Left lung (tissue), 10 donors: Measurements from ENCODE around the gene DHCR7. TPM values are rescaled to one million over a fixed set of nuclear protein-coding genes. Genes with fewer than 3 reads are reported as not detected.
A peak's percentile ranks its signal among the peaks of the same experiment; 100 is the strongest.
"Not testable (repeated sequence)": the region's sequence is repeated elsewhere in the genome, so short reads cannot be mapped to it uniquely, and the experiment has no call there.

Experiments used
- ATAC-seq: fragments of 200-7000 bp; cut with Tn5 transposase; one replicate; pipeline ENCODE4 v1.9.1; 2020; ENCODE audit warnings: moderate library complexity
- DNase-seq, 4 donors: peaks; one replicate each; pipeline ENCODE4 v3.0.0-alpha.2; 2013 to 2020
- H3K27ac ChIP-seq, 2 donors: fragments of 200-600 bp; sonication (generic) in 1 of 2; one replicate each; pipeline versions ENCODE4 v1.5.0 to v1.8.0; 2020 to 2021
- H3K27me3 ChIP-seq, 2 donors: fragments of 200-600 bp; sonication (generic) in 1 of 2; one replicate each; pipeline versions ENCODE4 v1.5.0 to v1.8.0; 2020 to 2021
- H3K36me3 ChIP-seq, 2 donors: fragments of 200-600 bp; sonication (generic) in 1 of 2; one replicate each; pipeline versions ENCODE4 v1.5.0 to v1.8.0; 2020 to 2021
- H3K4me1 ChIP-seq, 2 donors: fragments of 200-600 bp; one replicate each; pipeline ENCODE4 v1.8.0; 2021
- H3K4me3 ChIP-seq, 2 donors: fragments of 200-600 bp; sonication (generic) in 1 of 2; one replicate each; pipeline versions ENCODE4 v1.5.0 to v1.8.0; 2020 to 2021; ENCODE audit warnings: mild to moderate bottlenecking in 1 of 2
- H3K9me3 ChIP-seq, 2 donors: fragments of 200-600 bp; sonication (generic) in 1 of 2; one replicate each; pipeline versions ENCODE4 v1.5.0 to v1.8.0; 2020 to 2021
- intact Hi-C, 2 donors: fragments of 100-400 bp; cut with DNase I; formaldehyde crosslinking; loops; one replicate each; pipeline versions ENCODE4 v1.11.2 to v1.14.2; 2022
- polyA plus RNA-seq, 6 donors: library from polyadenylated mRNA; unstranded; fragments of 120-200 nt; gene quantifications; one replicate each; pipeline ENCODE4 v1.2.1, GENCODE V29; 2013; ENCODE audit not compliant: insufficient read length in 6 of 6
- total RNA-seq, 2 donors: library from RNA; stranded (reverse); fragmentation: NEBNext Ultra II Directional; extraction: Animal tissue kit (Norgen Biotek cat#: 25700); gene quantifications; one replicate each; pipeline ENCODE4 v1.2.1, GENCODE V29; 2021
- TF ChIP-seq, protein P1 (sequence below), 2 donors: fragments of 200-600 bp; sonication (generic) in 1 of 2; IDR thresholded peaks; one replicate each; pipeline versions ENCODE4 v1.5.0 to v1.8.0; 2021; ENCODE audit warnings: antibody characterized with exemption in 2 of 2
- donor health status: DM: no; HTN: yes; CAD: no.
- donor health status: DM: no; HTN: no; CAD: no.

Gene DHCR7
- total and polyA plus RNA-seq, 8 donors: 14.6 to 200 (median 32.6) TPM

DNA sequence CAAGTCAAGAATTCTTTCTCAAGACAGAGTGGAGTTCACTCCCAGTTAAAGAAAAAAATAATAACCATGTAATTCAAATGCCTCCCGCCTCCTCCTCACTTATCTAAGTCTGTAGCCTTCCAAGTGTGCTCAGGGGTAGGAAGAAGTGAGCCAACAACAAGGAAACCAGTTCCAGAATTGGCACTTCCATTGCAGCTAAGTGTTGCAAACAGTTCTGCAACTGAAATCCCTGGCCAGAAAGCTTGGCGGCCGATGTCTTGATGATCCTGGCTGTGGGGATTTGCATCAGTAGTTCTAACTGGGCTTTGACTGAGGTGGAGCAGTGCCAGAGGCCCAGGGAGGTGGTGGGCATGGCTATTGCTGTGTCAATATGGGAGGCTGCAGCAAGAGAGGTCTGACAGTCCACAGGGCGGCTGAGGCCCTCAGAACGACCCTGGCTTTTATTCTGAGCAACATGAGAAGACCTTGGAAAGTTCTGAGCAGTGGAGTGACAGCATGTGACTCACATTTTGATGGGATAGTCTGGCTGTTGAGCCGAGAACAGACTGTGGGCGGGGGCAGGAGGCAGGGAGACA lies 19.2 kb downstream of the DHCR7 start:
- Histone ChIP-seq H3K27me3 (no peaks in the 10 kb centered on the region), H3K4me3 (no peak overlapping the region), H3K36me3 (peaks cover 0 to 2% of the 10 kb centered on the region in 2 donors), H3K4me1 (peaks cover 0 to 3% of the 10 kb centered on the region in 2 donors), H3K27ac (no peak overlapping the region), H3K9me3 (no peaks in the 10 kb centered on the region)
- ATAC-seq: peak; percentile 60
- DNase-seq: peak in 2 of 4 donors; percentile 54 to 82
- TF ChIP-seq, protein P1, sequence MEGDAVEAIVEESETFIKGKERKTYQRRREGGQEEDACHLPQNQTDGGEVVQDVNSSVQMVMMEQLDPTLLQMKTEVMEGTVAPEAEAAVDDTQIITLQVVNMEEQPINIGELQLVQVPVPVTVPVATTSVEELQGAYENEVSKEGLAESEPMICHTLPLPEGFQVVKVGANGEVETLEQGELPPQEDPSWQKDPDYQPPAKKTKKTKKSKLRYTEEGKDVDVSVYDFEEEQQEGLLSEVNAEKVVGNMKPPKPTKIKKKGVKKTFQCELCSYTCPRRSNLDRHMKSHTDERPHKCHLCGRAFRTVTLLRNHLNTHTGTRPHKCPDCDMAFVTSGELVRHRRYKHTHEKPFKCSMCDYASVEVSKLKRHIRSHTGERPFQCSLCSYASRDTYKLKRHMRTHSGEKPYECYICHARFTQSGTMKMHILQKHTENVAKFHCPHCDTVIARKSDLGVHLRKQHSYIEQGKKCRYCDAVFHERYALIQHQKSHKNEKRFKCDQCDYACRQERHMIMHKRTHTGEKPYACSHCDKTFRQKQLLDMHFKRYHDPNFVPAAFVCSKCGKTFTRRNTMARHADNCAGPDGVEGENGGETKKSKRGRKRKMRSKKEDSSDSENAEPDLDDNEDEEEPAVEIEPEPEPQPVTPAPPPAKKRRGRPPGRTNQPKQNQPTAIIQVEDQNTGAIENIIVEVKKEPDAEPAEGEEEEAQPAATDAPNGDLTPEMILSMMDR (IDR thresholded peaks at IDR 0.05): no peak
- intact Hi-C loops: no loop called here

DNA sequence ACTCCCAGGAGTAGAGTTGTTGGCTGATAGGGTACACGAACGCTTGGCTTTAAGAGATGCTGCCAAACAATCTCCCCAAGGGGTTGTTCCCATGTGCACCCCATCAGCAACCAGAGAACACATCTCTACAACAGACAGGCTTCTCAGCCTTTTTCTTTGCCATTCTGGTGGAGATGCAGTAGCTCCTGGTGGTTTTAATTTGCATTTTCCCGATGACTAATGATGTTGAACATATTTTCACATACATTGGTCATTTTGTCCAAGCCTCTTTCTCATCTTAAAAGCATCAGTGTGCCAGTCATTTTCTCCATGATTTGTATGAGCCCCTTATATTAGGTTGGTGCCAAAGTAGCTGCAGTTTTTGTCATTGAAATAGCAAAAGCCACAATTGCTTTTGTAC lies 21.8 kb downstream of the DHCR7 start:
- Histone ChIP-seq H3K27me3 (no peaks in the 10 kb centered on the region), H3K9me3 (no peaks in the 10 kb centered on the region), H3K4me1 (no peaks in the 10 kb centered on the region), H3K4me3 (no peak overlapping the region), H3K27ac (no peak overlapping the region), H3K36me3 (no peaks in the 10 kb centered on the region)
- TF ChIP-seq, protein P1 (IDR thresholded peaks at IDR 0.05): no peak
- intact Hi-C loops: no loop called here
- DNase-seq: no peak
- ATAC-seq: no peak

DNA sequence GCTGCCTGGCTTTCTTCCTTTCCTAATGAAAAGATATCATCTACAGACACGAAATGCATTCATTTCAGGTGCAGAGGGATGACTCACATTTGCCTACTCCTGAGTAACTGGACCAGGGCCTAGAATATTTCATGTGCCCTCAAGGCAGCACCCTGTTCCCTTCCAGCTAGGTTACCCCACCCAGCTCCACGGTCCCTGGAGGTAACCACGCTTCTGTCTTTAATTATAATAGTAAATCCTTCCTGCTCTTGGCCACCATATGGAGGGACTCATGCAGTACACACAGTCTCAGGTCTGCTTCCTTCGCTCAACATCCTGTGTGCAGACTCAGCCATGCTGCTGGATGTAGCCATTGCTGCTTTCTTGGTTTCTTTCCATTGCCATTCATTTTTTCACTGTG lies 22.3 kb downstream of the DHCR7 start:
- no peaks in the 10 kb centered on the region for H3K36me3 ChIP-seq
- no peaks in the 10 kb centered on the region for H3K27me3 ChIP-seq
- no peaks in the 10 kb centered on the region for H3K4me1 ChIP-seq
- DNase-seq (no peak), ATAC-seq (no peak)
- TF ChIP-seq, protein P1 (IDR thresholded peaks at IDR 0.05): no peak
- H3K4me3 ChIP-seq: no peak overlapping the region
- H3K27ac ChIP-seq: no peak overlapping the region
- no peaks in the 10 kb centered on the region for H3K9me3 ChIP-seq
- intact Hi-C loops: no loop called here

DNA sequence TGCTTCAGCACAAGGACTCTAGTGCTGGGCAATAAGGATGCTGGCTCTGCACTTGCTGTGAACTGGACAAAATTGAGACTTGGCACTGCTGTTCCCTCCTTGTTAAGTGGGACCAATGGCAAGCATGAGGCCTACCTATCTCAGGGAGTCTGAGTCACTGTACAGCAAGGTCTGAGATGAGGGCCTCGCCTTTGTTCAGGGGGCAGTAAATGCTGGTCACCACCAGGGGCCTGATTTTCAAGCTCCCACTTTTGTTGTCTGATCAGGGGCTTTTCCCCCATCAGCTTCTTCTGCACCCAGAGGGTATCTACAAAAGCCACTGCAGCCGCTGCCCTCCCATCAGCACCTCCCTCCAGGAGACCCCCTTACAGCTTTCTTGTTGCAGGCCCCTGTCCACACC lies 22.8 kb downstream of the DHCR7 start:
- Histone ChIP-seq H3K27me3 (no peaks in the 10 kb centered on the region), H3K36me3 (no peaks in the 10 kb centered on the region), H3K27ac (no peak overlapping the region), H3K9me3 (no peaks in the 10 kb centered on the region), H3K4me1 (no peaks in the 10 kb centered on the region), H3K4me3 (no peak overlapping the region)
- no peak for ATAC-seq
- TF ChIP-seq, protein P1 (IDR thresholded peaks at IDR 0.05): no peak
- DNase-seq: no peak
- intact Hi-C loops: no loop called here

DNA sequence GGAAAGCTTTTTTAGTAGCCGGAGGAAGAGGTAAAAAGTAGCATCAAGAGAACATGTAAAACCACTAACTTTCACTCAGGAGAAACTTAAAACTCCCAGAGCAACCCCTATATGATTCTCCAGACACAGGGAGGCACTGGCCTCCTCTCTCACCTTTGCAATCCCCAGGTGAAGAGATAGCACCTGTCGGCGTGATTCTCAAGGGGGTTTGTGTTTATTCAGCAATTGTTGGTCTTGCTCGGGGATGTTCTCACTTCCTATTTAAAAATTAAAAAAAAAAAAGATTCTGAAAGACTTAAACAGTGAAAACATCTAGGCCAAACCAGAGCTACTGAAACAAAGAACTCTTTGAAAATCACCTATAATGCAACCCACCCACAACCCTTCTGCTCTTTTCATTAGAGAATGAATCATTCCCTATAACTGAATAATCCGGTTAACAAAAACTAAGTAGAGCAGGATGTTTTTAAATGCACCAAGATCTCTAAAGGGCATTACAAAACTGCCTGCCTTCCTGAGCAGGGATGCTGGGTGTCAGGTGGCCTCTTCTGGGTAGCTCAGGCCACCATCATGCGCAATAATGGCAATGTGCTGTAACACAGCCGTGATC lies 24.9 kb downstream of the DHCR7 start:
- TF ChIP-seq, protein P1 (IDR thresholded peaks at IDR 0.05): no peak
- intact Hi-C loops: no loop called here
- H3K4me1 ChIP-seq: no peaks in the 10 kb centered on the region
- no peak overlapping the region for H3K27ac ChIP-seq
- H3K9me3 ChIP-seq: no peaks in the 10 kb centered on the region
- H3K4me3 ChIP-seq: no peak overlapping the region
- no peak for DNase-seq
- ATAC-seq: no peak
- H3K27me3 ChIP-seq: no peaks in the 10 kb centered on the region
- H3K36me3 ChIP-seq: no peaks in the 10 kb centered on the region

DNA sequence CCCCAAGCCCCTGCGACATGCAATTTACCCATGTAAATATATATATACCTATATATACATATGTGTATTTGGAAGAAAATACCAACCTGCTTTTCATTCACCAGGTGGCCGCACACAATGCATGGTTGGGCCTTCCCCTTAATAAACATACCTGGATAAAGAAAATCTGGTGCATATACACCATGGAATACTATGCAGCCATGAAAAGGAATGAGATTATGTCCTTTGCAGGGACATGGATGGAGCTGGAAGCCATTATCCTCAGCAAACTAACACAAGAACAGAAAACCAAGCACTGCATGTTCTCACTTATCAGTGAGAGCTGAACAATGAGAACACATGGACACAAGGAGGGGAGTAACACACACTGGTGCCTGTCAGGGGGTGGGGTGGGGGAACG lies 25.9 kb downstream of the DHCR7 start:
- H3K27ac ChIP-seq, H3K9me3 ChIP-seq, H3K36me3 ChIP-seq, DNase-seq, H3K27me3 ChIP-seq, intact Hi-C loops, ATAC-seq, H3K4me1 ChIP-seq, H3K4me3 ChIP-seq: not testable (repeated sequence)
